Kidney epithelial cell (primary cell): Measurements from ENCODE around the gene ABHD12. TPM values are rescaled to one million over a fixed set of nuclear protein-coding genes. Genes with fewer than 3 reads are reported as not detected.
"Not testable (repeated sequence)": the region's sequence is repeated elsewhere in the genome, so short reads cannot be mapped to it uniquely, and the experiment has no call there.

Experiments used
- DNase-seq: peaks from one replicate; pipeline ENCODE4 v3.0.0-alpha.2; 2010; ENCODE audit warnings: low read depth
- H3K27me3 ChIP-seq: 2 replicates; pipeline ENCODE4 v1.6.0; 2011; ENCODE audit warnings: low read length; ENCODE audit not compliant: control insufficient read depth, insufficient read depth
- H3K36me3 ChIP-seq: 2 replicates; pipeline ENCODE4 v1.5.1; 2011; ENCODE audit warnings: low read length; ENCODE audit not compliant: control insufficient read depth, insufficient read depth
- H3K4me3 ChIP-seq: 2 replicates; pipeline ENCODE4 v1.5.1; 2011; ENCODE audit warnings: low read depth, mild to moderate bottlenecking, control low read depth, low read length
- total RNA-seq: library from RNA; depleted of rRNA; stranded (reverse); fragments of >200 nt; gene quantifications from 2 replicates; pipeline ENCODE4 v1.2.3, GENCODE V29; 2015
- TF ChIP-seq, protein P1 (sequence below): IDR thresholded peaks from 2 replicates; pipeline ENCODE4 v1.5.1; 2011; ENCODE audit warnings: mild to moderate bottlenecking, moderate library complexity, low read length, control low read depth, inconsistent platforms; ENCODE audit not compliant: insufficient read depth, poor library complexity, severe bottlenecking

ABHD12 gene
- total RNA-seq, 1 donor from 2014 or later, result 75.1 TPM

DNA sequence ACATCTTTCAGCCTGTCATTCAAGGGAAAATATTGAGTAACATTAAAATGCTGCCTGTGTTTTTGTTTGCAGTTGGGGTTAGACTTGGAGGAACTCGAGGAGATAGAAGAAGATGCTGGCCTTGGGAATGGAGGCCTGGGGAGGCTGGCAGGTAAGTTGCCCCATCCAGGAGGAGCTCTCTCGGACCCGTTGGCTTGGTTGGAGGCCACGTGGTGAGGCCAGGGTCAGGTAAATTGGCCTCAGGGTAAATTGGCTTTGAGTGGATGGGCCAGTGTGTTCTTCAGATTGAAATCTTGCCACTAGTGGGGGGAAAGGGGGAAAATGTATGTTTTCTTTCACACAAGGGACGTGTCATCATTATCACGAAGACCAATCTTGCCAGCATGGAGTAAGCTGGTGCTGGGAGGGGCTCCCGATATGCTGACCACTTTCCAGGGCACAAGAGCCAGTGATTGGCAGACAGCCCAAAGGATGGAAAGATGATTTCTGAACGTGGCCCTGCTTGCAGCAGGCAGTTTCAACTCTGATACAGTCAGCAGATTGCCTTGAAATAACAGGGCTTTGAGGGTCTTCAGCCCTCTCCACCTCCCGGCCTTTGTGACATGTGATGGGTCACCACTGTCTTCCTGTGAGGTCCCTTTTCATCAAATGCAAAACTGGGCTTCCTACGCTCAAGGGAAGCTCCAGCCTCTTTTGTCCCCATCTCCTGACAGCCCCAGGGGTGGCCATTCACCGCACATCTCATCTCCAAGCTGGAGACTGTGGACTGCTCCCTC lies 121.4 kb downstream of the ABHD12 start:
- no peak for DNase-seq
- Histone ChIP-seq H3K4me3 (no peak overlapping the region), H3K36me3 (no peaks in the 10 kb centered on the region), H3K27me3 (no peaks in the 10 kb centered on the region)
- TF ChIP-seq, protein P1, sequence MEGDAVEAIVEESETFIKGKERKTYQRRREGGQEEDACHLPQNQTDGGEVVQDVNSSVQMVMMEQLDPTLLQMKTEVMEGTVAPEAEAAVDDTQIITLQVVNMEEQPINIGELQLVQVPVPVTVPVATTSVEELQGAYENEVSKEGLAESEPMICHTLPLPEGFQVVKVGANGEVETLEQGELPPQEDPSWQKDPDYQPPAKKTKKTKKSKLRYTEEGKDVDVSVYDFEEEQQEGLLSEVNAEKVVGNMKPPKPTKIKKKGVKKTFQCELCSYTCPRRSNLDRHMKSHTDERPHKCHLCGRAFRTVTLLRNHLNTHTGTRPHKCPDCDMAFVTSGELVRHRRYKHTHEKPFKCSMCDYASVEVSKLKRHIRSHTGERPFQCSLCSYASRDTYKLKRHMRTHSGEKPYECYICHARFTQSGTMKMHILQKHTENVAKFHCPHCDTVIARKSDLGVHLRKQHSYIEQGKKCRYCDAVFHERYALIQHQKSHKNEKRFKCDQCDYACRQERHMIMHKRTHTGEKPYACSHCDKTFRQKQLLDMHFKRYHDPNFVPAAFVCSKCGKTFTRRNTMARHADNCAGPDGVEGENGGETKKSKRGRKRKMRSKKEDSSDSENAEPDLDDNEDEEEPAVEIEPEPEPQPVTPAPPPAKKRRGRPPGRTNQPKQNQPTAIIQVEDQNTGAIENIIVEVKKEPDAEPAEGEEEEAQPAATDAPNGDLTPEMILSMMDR, result no peak

DNA sequence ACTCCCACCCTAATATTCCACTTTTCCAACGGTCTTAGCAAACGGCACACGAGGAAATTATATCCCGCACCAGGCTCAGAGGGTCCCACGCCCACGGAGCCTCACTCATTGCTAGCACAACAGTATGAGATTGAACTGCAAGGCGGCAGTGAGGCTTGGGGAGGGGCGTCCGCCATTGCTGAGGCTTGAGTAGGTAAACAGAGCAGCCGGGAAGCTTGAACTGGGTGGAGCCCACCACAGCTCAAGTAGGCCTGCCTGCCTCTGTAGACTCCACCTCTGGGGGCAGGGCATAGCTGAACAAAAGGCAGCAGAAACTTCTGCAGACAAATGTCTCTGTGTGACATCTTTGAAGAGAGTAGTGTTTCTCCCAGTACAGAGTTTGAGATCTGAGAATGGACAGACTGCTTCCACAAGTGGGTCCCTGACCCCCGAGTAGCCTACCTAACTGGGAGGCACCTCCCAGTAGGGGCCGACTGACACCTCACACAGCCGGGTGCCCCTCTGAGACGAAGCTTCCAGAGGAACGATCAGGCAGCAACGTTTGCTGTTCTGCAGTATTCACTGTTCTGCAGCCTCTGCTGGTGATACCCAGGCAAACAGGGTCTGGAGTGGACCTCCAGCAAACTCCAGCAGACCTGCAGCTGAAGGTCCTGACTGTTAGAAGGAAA lies 129.7 kb downstream of the ABHD12 start:
- not testable (repeated sequence) for H3K36me3 ChIP-seq, H3K27me3 ChIP-seq, H3K4me3 ChIP-seq, DNase-seq

DNA sequence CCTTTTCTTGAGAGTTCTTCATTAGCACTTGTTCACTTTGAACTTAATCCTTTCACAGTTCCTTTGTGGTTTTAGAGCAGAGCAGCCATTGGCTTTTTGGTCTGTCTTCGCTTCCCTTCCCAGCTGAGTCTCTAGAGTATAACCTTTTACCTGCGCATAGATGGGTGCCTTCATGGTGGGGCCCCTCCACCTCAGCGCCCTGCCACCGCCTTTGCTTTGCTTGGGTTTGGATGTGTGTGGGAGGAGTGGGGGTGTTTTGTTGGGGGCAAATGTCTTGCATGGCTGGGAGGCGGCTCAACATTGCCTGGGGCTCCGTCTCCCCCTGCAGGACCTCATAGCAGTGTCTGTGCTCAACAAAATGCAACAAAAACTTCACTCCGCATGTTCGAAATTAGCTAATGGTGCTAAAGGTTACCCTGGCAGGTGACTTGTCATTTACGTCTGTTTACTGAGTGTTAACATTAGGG lies 130.8 kb downstream of the ABHD12 start:
- no peak for DNase-seq
- H3K27me3 ChIP-seq, result no peaks in the 10 kb centered on the region
- TF ChIP-seq, protein P1, result no peak
- no peak overlapping the region for H3K4me3 ChIP-seq
- peaks cover 1% of the 10 kb centered on the region for H3K36me3 ChIP-seq

DNA sequence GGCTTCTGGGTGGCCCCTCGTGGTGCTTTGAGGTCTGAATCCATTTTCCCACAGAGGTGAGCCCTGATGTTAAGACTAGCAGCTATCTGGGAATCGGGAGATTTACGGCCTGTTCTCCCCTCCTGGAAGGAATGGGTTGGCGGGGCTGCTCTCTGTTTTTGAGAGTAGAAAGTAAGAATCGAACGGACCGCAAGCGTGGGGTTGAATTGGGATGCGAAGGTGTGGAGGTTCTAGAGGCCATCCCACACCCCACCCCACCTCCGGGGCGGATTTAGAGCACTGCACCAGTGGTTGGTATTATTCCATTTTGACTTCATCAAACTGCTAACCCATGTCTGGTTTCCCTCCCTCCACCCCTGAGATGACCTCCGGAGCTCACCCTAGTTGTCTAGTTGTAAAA lies 131.3 kb downstream of the ABHD12 start:
- no peak for DNase-seq
- TF ChIP-seq, protein P1, result no peak
- peaks cover 1% of the 10 kb centered on the region for H3K36me3 ChIP-seq
- no peak overlapping the region for H3K4me3 ChIP-seq
- no peaks in the 10 kb centered on the region for H3K27me3 ChIP-seq

DNA sequence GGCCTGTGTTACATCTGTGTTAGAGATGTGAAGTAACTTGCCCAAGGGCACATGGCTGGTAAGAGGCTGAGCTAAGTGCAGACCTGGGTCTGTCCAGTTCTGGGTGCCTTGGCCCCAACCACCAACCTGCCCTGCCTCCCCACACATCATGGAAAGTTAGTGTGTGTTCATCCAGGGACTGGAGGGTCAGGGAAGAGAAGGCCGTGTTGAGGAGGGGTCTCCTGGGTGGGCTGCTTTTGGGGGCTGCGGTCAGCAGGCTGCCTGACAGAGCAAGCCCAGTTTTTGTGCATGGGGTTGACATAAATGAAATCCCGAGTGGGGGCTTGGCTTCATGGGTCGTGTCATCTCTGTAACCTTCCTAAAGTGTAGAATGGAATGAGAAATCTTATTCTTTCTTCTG lies 131.8 kb downstream of the ABHD12 start:
- H3K36me3 ChIP-seq, result peaks cover 1% of the 10 kb centered on the region
- H3K4me3 ChIP-seq, result no peak overlapping the region
- TF ChIP-seq, protein P1, result no peak
- no peaks in the 10 kb centered on the region for H3K27me3 ChIP-seq
- no peak for DNase-seq

DNA sequence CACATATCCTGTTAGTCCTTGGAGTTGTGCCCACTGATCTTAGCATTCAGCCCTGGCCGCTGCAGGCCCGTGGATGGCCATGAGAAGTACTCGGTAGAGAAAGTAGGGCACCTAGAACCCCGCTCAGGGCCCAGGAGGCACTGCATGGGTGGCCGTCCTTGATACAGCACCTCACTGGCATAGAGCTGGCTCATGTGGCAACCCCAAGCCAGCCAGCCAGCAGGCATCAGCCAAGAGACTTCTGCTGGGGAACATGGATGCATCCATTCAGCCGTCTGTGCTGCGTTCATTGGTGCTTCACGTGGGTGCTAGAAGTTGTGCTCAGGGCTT lies 132.2 kb downstream of the ABHD12 start:
- no peak overlapping the region for H3K4me3 ChIP-seq
- H3K36me3 ChIP-seq, result peaks cover 1% of the 10 kb centered on the region
- no peaks in the 10 kb centered on the region for H3K27me3 ChIP-seq
- DNase-seq, result no peak
- TF ChIP-seq, protein P1, result no peak
